Measurements from ENCODE around the gene ZNF581.

ZNF581 gene

GRCh38 chr19:55635334-55635717 lies 8.1 kb upstream of the ZNF581 start:
- no peak for DNase-seq

- DNase-seq, result no peak
Measured at GRCh38 chr19:55635856-55636440, 7.5 kb upstream of the ZNF581 start.

GRCh38 chr19:55636723-55637122 lies 6.7 kb upstream of the ZNF581 start:
- no peak for DNase-seq

- DNase-seq, result no peak
Measured at GRCh38 chr19:55637534-55637933, 5.9 kb upstream of the ZNF581 start.

GRCh38 chr19:55638864-55639359 lies 4.5 kb upstream of the ZNF581 start:
- no peak for DNase-seq

- peak; percentile 31 for DNase-seq
Measured at GRCh38 chr19:55640043-55640576, 3.3 kb upstream of the ZNF581 start.

GRCh38 chr19:55640577-55641425 lies 2.6 kb upstream of the ZNF581 start, which contains the start of gene ZNF580:
ZNF580 (plus strand) TSS chr19:55641002; CDS start chr19:55642509, 1,507 bp downstream.
- peak; percentile 57 for DNase-seq

DNA sequence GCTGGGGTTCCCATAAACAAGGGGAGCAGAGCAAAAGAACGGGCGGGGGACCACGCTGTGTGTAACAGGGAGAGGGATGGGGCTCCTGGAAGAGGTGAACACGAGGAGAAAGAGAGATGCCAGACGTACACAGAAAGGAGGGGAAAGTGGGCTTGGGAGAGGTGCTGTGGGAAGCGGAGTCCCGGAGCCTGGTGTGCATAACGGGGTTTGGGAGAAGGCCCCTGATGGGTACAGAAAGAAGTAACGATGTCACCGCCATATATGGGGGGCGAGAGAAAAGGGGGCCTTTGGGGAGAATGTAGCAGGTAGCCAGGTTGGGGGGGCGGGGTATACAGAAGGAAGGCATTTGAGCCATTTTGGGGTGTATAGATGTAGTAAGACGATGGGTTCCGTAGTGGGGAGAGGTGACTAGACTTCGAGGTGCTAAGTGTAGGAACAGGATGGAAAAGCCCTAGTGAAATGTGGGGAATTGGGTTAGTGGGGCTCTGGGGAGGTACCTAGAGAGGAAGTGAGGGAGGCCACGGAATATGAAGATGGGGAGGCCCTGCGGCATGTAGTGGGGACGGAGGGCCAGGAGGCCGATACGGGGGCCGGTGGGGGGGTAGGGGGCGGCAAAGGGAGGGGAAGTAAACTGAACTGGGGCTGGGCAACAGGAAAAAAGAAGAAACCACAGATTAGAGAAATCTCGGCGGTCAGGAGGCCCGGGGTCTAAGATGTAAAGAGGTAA lies 1.9 kb upstream of the ZNF581 start:
- peak; percentile 52 for DNase-seq

- DNase-seq, result no peak
Measured at GRCh38 chr19:55642153-55643002, 1.1 kb upstream of the ZNF581 start.

DNA sequence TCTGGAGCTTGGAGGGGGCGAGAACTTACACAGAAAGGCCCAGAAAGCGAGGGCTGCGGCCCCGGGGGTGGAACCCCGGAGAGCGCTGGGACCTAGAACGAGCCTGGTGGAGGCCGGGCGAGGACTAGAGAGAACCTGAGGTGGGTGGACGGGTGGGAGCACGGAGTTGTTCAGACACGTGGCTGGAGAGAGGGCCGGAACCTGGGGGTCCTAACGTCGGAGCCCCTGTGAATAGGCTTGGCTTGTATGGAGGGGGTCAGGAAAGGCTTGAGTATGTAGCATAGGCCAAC lies 383 bp downstream of the ZNF581 start:
- no peak for DNase-seq

DNA sequence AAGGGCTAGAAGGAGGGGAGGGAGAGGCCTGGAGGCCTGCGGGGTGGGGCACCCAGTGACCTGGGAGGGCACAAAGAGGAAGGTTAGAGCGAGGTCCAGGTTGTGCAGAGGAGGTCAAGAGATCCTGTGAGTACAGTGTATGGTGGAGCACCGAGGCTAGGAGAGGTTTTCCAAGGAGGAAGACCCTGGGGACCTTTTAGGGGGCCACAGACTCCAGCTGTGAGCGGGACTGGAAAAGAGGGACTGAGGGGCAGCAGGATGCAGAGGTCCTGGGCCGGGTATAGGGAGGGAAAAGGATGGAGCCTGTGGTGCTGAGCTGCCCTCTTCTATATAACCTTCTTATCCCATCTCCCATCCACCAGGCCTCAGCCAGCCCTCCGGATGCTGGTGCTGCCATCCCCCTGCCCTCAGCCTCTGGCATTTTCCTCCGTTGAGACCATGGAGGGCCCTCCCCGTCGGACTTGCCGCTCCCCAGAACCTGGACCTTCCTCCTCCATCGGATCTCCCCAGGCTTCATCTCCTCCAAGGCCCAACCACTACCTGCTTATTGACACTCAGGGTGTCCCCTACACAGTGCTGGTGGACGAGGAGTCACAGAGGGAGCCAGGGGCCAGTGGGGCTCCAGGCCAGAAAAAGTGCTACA lies 863 bp downstream of the ZNF581 start:
- DNase-seq, result no peak

GRCh38 chr19:55644842-55645511 lies 1.5 kb downstream of the ZNF581 start:
- DNase-seq, result no peak

GRCh38 chr19:55645512-55645881 lies 2.0 kb downstream of the ZNF581 start:
- no peak for DNase-seq

GRCh38 chr19:55646889-55647731 lies 3.7 kb downstream of the ZNF581 start:
- DNase-seq, result no peak

GRCh38 chr19:55647732-55648584 lies 4.5 kb downstream of the ZNF581 start, which contains the start of gene CCDC106:
CCDC106 (plus strand) TSS chr19:55648212; CDS start chr19:55649047, 835 bp downstream.
- no peak for DNase-seq

- no peak for DNase-seq
Measured at GRCh38 chr19:55648585-55649267, 5.3 kb downstream of the ZNF581 start.

DNA sequence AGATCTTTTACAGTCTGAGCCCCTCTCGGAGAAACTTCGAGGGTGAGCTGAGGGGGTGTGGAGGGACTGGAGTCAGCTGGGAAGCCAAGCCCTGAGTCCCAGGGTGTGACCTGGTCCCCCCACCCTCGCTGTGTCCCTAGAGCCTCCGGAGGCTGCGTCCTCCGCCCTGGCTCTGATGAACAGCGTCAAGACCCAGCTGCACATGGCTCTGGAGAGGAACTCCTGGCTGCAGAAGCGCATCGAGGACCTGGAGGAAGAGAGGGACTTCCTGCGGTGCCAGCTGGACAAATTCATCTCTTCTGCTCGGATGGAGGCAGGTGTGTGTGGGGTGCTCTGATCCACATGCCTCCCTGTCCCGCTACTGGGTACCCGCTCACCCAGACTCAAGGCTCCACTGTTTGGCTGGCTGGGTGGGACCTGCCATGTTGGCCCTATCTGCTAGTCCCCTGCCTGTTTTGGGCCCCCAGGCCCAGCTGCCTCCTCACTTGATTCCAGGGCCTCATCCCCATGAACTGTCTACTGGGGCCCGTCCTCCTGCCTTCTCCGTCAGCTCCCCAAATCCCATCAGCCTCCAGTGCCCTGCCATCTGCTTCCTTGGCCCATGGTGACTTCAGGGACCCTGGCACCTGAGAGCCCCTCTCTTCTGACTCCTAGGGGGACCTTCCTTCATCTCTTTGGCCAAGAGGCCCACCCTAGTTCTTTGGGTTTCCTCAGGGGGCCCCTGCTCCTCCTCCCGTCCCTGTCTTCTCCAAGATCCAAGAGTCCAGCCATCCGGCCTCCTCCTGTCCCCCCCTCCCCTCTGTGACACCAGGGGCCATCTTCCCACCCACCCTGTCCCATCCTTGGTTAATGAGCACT lies 6.0 kb downstream of the ZNF581 start:
- no peak for DNase-seq

DNA sequence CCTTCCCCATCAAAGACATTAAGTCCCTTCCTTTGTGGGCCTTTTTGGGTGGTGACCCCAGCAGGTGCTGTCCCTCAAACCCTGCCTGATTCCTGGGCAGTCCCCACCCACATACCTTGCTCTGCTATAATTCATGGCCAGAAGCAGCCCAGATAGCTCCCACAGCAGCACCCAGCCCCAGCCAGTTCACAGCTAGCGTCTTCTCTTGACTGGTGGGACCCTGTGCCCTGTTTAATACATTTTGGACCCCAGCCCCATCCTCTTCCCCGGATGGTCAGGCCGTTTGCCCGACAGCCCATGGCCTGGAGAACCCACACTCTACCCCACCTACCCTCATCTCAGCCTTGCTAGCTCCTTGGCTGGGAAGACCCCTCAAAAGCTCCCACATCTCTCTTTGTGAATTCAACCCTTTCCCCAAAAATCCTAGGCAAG lies 6.7 kb downstream of the ZNF581 start:
- DNase-seq, result no peak

Data from NCI-H774 (cell line).